ENCODE data around the gene PLPP3. TPM values are rescaled to one million over a fixed set of nuclear protein-coding genes. Genes with fewer than 3 reads are reported as not detected.

PLPP3 gene
- total and polyA plus RNA-seq, 2 experiments from 2014 or later, result 41.9 to 61.9 TPM

- DNase-seq (ENCODE audit: low spot score), result no peak
These were observed 127.0 kb downstream of the PLPP3 start for GRCh38 chr1:56452027-56453011.

More at GRCh38 chr1:56452027-56453011, 127.0 kb downstream of the PLPP3 start:
- Histone ChIP-seq H3F3A (replicated peaks; ENCODE audit: low read depth) (peaks cover 3% of the 10 kb centered on the region; the same call in 1 of the 2 replicates), H3K79me2 (replicated peaks; ENCODE audit: insufficient read depth) (no peaks in the 10 kb centered on the region), H3K9me2 (ENCODE audit: insufficient read depth) (no peaks in the 10 kb centered on the region), H3K27ac (ENCODE audit: low read depth) (peak overlapping the region; percentile 24; the same call in 1 of the 2 replicates), H3K4me3 (no peak overlapping the region), H3K4me1 (ENCODE audit: insufficient read depth) (peaks cover 23% of the 10 kb centered on the region), H3K4me2 (peak overlapping the region; percentile 17), H4K20me1 (replicated peaks; ENCODE audit: insufficient read depth) (no peaks in the 10 kb centered on the region), H3K36me3 (ENCODE audit: insufficient read depth) (no peaks in the 10 kb centered on the region), H2AFZ (no peak overlapping the region), H3K27me3 (ENCODE audit: insufficient read depth) (no peaks in the 10 kb centered on the region)
- TF ChIP-seq, protein P1, sequence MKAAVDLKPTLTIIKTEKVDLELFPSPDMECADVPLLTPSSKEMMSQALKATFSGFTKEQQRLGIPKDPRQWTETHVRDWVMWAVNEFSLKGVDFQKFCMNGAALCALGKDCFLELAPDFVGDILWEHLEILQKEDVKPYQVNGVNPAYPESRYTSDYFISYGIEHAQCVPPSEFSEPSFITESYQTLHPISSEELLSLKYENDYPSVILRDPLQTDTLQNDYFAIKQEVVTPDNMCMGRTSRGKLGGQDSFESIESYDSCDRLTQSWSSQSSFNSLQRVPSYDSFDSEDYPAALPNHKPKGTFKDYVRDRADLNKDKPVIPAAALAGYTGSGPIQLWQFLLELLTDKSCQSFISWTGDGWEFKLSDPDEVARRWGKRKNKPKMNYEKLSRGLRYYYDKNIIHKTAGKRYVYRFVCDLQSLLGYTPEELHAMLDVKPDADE (IDR thresholded peaks at IDR 0.05), result no peak
- TF ChIP-seq CREB1 (CRISPR knock-in tag; IDR thresholded peaks at IDR 0.05; ENCODE audit: low read depth) (no peak), JUNB (IDR thresholded peaks at IDR 0.05; ENCODE audit: unreplicated experiment) (no peak), EZH2phosphoT487 (IDR thresholded peaks at IDR 0.05; ENCODE audit: unreplicated experiment) (no peak), STAT1 (IDR thresholded peaks at IDR 0.05; ENCODE audit: unreplicated experiment) (no peak), REST (IDR thresholded peaks at IDR 0.05; ENCODE audit: unreplicated experiment) (no peak), POLR2AphosphoS5 (IDR thresholded peaks at IDR 0.05; ENCODE audit: low read depth) (no peak), ZNF331 (CRISPR knock-in tag; IDR thresholded peaks at IDR 0.05; ENCODE audit: low read depth) (no peak), EZH2 (IDR thresholded peaks at IDR 0.05; ENCODE audit: low read depth, unreplicated experiment) (no peak), NANOG (IDR thresholded peaks at IDR 0.05; ENCODE audit: borderline replicate concordance) (no peak), ZNF114 (CRISPR knock-in tag; IDR thresholded peaks at IDR 0.05) (no peak)
- TF ChIP-seq, protein P2, sequence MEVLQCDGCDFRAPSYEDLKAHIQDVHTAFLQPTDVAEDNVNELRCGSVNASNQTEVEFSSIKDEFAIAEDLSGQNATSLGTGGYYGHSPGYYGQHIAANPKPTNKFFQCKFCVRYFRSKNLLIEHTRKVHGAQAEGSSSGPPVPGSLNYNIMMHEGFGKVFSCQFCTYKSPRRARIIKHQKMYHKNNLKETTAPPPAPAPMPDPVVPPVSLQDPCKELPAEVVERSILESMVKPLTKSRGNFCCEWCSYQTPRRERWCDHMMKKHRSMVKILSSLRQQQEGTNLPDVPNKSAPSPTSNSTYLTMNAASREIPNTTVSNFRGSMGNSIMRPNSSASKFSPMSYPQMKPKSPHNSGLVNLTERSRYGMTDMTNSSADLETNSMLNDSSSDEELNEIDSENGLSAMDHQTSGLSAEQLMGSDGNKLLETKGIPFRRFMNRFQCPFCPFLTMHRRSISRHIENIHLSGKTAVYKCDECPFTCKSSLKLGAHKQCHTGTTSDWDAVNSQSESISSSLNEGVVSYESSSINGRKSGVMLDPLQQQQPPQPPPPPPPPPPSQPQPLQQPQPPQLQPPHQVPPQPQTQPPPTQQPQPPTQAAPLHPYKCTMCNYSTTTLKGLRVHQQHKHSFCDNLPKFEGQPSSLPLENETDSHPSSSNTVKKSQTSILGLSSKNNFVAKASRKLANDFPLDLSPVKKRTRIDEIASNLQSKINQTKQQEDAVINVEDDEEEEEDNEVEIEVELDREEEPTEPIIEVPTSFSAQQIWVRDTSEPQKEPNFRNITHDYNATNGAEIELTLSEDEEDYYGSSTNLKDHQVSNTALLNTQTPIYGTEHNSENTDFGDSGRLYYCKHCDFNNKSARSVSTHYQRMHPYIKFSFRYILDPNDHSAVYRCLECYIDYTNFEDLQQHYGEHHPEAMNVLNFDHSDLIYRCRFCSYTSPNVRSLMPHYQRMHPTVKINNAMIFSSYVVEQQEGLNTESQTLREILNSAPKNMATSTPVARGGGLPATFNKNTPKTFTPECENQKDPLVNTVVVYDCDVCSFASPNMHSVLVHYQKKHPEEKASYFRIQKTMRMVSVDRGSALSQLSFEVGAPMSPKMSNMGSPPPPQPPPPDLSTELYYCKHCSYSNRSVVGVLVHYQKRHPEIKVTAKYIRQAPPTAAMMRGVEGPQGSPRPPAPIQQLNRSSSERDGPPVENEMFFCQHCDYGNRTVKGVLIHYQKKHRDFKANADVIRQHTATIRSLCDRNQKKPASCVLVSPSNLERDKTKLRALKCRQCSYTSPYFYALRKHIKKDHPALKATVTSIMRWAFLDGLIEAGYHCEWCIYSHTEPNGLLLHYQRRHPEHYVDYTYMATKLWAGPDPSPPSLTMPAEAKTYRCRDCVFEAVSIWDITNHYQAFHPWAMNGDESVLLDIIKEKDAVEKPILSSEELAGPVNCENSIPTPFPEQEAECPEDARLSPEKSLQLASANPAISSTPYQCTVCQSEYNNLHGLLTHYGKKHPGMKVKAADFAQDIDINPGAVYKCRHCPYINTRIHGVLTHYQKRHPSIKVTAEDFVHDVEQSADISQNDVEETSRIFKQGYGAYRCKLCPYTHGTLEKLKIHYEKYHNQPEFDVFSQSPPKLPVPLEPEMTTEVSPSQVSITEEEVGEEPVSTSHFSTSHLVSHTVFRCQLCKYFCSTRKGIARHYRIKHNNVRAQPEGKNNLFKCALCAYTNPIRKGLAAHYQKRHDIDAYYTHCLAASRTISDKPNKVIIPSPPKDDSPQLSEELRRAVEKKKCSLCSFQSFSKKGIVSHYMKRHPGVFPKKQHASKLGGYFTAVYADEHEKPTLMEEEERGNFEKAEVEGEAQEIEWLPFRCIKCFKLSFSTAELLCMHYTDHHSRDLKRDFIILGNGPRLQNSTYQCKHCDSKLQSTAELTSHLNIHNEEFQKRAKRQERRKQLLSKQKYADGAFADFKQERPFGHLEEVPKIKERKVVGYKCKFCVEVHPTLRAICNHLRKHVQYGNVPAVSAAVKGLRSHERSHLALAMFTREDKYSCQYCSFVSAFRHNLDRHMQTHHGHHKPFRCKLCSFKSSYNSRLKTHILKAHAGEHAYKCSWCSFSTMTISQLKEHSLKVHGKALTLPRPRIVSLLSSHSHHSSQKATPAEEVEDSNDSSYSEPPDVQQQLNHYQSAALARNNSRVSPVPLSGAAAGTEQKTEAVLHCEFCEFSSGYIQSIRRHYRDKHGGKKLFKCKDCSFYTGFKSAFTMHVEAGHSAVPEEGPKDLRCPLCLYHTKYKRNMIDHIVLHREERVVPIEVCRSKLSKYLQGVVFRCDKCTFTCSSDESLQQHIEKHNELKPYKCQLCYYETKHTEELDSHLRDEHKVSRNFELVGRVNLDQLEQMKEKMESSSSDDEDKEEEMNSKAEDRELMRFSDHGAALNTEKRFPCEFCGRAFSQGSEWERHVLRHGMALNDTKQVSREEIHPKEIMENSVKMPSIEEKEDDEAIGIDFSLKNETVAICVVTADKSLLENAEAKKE (CRISPR knock-in tag; IDR thresholded peaks at IDR 0.05), result no peak
- TF ChIP-seq, protein P3, sequence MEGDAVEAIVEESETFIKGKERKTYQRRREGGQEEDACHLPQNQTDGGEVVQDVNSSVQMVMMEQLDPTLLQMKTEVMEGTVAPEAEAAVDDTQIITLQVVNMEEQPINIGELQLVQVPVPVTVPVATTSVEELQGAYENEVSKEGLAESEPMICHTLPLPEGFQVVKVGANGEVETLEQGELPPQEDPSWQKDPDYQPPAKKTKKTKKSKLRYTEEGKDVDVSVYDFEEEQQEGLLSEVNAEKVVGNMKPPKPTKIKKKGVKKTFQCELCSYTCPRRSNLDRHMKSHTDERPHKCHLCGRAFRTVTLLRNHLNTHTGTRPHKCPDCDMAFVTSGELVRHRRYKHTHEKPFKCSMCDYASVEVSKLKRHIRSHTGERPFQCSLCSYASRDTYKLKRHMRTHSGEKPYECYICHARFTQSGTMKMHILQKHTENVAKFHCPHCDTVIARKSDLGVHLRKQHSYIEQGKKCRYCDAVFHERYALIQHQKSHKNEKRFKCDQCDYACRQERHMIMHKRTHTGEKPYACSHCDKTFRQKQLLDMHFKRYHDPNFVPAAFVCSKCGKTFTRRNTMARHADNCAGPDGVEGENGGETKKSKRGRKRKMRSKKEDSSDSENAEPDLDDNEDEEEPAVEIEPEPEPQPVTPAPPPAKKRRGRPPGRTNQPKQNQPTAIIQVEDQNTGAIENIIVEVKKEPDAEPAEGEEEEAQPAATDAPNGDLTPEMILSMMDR (conservative IDR thresholded peaks at IDR 0.05; ENCODE audit: low read depth in 2 of 2), result no peak
- Mint-ChIP-seq H3K36me3 (ENCODE audit: low read depth) (no peaks in the 10 kb centered on the region), H3K9me3 (no peaks in the 10 kb centered on the region), H3K27ac (no peak overlapping the region), H3K27me3 (ENCODE audit: insufficient read depth, low read depth, poor library complexity) (peaks cover 11% of the 10 kb centered on the region), H3K4me1 (peaks cover 43% of the 10 kb centered on the region), H3K4me3 (no peak overlapping the region)
- no peak for ATAC-seq
